Loucy (cell line): ENCODE data around the gene APOL2.
A peak's percentile ranks its signal among the peaks of the same experiment; 100 is the strongest.

Experiments used
- H2AFZ ChIP-seq: fragments of 200-600 bp; sonication (generic); 2 replicates; pipeline ENCODE4 v1.6.0; 2016; ENCODE audit warnings: antibody characterized with exemption, mild to moderate bottlenecking, low read length, moderate library complexity
- H3F3A ChIP-seq: fragments of 200-600 bp; 2 replicates; pipeline ENCODE4 v1.6.0; 2016; ENCODE audit warnings: antibody characterized with exemption, low read depth, mild to moderate bottlenecking
- H3K27me3 ChIP-seq: fragments of 200-600 bp; sonication (generic); 2 replicates; pipeline ENCODE4 v1.6.1; 2014; ENCODE audit warnings: low read length, mild to moderate bottlenecking; ENCODE audit not compliant: insufficient read depth, poor library complexity, severe bottlenecking
- H3K36me3 ChIP-seq: fragments of 200-600 bp; sonication (generic); 2 replicates; pipeline ENCODE4 v1.6.1; 2016; ENCODE audit warnings: low read length; ENCODE audit not compliant: insufficient read depth
- H3K4me1 ChIP-seq: fragments of 200-600 bp; sonication (generic); 2 replicates; pipeline ENCODE4 v1.5.1; 2014; ENCODE audit warnings: low read length, mild to moderate bottlenecking; ENCODE audit not compliant: insufficient read depth, poor library complexity, severe bottlenecking
- H3K4me2 ChIP-seq: fragments of 200-600 bp; sonication (generic); 2 replicates; pipeline ENCODE4 v1.6.0; 2014; ENCODE audit warnings: antibody characterized with exemption, low read length, low read depth, mild to moderate bottlenecking; ENCODE audit not compliant: poor library complexity, severe bottlenecking
- H3K4me3 ChIP-seq: fragments of 200-600 bp; sonication (generic); 2 replicates; pipeline ENCODE4 v1.5.1; 2014; ENCODE audit warnings: low read length, mild to moderate bottlenecking, mixed read lengths; ENCODE audit not compliant: poor library complexity, severe bottlenecking
- H3K79me2 ChIP-seq: fragments of 200-600 bp; sonication (generic); 2 replicates; pipeline ENCODE4 v1.6.1; 2014; ENCODE audit warnings: low read length; ENCODE audit not compliant: insufficient read depth
- H3K9ac ChIP-seq: fragments of 200-600 bp; sonication (generic); 2 replicates; pipeline ENCODE4 v1.6.0; 2014; ENCODE audit warnings: mild to moderate bottlenecking, low read depth, low read length, moderate library complexity; ENCODE audit not compliant: poor library complexity, severe bottlenecking
- H3K9me2 ChIP-seq: fragments of 200-600 bp; sonication (generic); replicated peaks from 2 replicates; pipeline ENCODE4 v1.6.1; 2016; ENCODE audit warnings: low read depth, low read length, mixed read lengths
- H3K9me3 ChIP-seq: fragments of 200-600 bp; sonication (generic); 2 replicates; pipeline ENCODE4 v1.6.1; 2014; ENCODE audit warnings: mild to moderate bottlenecking, antibody characterized with exemption, low read length, low read depth; ENCODE audit not compliant: insufficient read depth
- H4K20me1 ChIP-seq: fragments of 200-600 bp; sonication (generic); 2 replicates; pipeline ENCODE4 v1.6.0; 2014; ENCODE audit warnings: antibody characterized with exemption, low read length, mild to moderate bottlenecking; ENCODE audit not compliant: insufficient read depth, poor library complexity, severe bottlenecking
- EZH2phosphoT487 ChIP-seq: fragments of 200-600 bp; IDR thresholded peaks from 2 replicates; pipeline ENCODE4 v1.6.1; 2018; ENCODE audit warnings: antibody characterized with exemption, mild to moderate bottlenecking, moderate library complexity, borderline replicate concordance
- TF ChIP-seq, protein P1 (sequence below): fragments of 200-600 bp; sonication (generic); conservative IDR thresholded peaks from 2 replicates; pipeline ENCODE4 v1.5.1; 2014; ENCODE audit warnings: mild to moderate bottlenecking, antibody characterized with exemption, low read length

Gene APOL2

DNA sequence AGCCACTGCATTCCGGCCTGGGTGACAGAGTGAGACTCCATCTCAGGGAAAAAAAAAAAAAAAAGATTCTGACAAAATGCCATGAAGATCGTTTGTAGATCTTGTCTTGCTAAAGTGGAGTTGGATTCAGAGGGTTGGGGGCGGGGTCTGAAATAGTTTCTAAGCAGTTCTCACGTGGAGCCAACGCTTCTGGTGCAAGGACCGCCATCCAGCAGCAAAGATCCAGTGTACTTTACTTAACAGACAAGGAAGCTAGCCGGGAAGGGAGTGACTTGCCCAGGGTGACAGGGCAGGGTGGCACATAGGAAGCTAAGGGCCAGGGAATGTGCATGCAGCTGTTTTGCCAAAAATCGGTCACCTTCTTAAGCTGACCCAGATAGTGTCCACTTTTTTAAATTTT lies 41.1 kb upstream of the APOL2 start:
- Histone ChIP-seq H3K79me2 (no peaks in the 10 kb centered on the region), H3F3A (peaks cover 4% of the 10 kb centered on the region; the same call in 1 of the 2 replicates), H3K27me3 (no peaks in the 10 kb centered on the region), H3K4me3 (no peak overlapping the region), H3K9me2 (no peaks in the 10 kb centered on the region), H2AFZ (no peak overlapping the region), H4K20me1 (peaks cover 2% of the 10 kb centered on the region), H3K9ac (no peak overlapping the region), H3K36me3 (peaks cover 45% of the 10 kb centered on the region), H3K9me3 (no peaks in the 10 kb centered on the region), H3K4me2 (no peak overlapping the region), H3K4me1 (no peaks in the 10 kb centered on the region)
- TF ChIP-seq, protein P1, sequence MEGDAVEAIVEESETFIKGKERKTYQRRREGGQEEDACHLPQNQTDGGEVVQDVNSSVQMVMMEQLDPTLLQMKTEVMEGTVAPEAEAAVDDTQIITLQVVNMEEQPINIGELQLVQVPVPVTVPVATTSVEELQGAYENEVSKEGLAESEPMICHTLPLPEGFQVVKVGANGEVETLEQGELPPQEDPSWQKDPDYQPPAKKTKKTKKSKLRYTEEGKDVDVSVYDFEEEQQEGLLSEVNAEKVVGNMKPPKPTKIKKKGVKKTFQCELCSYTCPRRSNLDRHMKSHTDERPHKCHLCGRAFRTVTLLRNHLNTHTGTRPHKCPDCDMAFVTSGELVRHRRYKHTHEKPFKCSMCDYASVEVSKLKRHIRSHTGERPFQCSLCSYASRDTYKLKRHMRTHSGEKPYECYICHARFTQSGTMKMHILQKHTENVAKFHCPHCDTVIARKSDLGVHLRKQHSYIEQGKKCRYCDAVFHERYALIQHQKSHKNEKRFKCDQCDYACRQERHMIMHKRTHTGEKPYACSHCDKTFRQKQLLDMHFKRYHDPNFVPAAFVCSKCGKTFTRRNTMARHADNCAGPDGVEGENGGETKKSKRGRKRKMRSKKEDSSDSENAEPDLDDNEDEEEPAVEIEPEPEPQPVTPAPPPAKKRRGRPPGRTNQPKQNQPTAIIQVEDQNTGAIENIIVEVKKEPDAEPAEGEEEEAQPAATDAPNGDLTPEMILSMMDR, result no peak
- no peak for TF ChIP-seq EZH2phosphoT487

DNA sequence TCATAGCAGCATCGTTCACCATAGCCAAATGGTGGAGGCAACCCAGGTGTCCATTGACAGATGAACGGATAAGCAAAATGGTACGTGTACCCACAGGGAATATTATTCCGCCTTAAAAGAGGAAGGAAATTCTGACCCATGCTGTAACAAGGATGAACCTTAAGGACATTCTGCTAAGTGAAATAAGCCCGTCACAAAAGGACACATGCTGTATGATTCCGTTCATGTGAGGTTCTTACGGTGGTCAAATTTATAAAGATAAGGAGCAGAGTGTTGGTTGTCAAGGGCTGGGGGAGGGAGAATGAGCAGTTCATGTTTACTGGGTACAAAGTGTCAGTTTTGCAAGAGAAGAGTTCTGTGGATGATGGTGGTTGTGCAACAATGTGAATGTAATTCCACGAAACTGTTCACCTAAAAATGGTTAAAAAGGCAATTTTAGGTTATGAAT lies 39.9 kb upstream of the APOL2 start:
- Histone ChIP-seq H3F3A (peaks cover 4% of the 10 kb centered on the region; the same call in 1 of the 2 replicates), H3K36me3 (peaks cover 33% of the 10 kb centered on the region), H2AFZ (no peak overlapping the region), H3K4me1 (no peaks in the 10 kb centered on the region), H3K4me2 (no peak overlapping the region), H3K9me2 (no peaks in the 10 kb centered on the region), H3K27me3 (no peaks in the 10 kb centered on the region), H3K9me3 (no peaks in the 10 kb centered on the region), H4K20me1 (peaks cover 2% of the 10 kb centered on the region), H3K79me2 (no peaks in the 10 kb centered on the region), H3K9ac (no peak overlapping the region), H3K4me3 (no peak overlapping the region)
- TF ChIP-seq EZH2phosphoT487, result no peak
- TF ChIP-seq, protein P1, result no peak

DNA sequence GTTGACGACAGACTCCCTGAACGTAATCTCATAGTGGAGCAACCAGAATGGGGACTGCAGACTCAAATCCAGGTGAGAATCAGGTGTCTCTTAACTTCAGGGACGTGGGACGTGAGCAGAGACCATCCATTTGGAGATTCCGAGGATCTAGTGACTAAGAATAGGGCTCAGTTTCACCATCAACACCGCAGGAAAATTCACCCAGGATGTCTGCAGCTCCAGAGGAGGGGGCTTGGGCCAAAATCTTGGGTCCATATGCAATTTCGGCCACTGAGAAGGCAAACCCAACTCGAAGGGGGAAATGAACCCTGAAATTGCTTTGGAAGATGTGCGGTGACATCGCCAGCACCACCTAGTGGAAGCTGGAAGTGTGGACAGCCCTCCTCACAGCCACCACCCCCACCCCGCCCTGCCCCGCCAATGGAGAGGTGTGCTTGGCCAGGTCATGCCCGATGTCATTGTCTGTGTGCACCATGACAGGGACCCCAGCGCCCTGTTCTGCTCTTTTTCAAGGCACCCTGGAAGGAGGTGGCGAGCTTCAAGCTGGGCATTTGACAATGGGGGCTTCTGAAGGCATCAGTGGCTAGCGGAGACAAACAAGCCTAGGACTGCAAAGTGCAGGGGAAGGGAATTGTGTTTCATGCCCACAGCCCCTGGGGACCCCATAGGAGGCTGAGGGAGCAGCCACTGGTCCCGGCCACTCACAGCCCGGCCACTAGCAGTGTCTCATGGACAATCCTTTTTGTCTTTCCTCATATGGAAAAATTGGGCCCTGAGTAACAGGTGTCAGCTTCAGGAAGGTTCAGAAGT lies 38.4 kb upstream of the APOL2 start:
- Histone ChIP-seq H3K27me3 (no peaks in the 10 kb centered on the region), H3K9ac (no peak overlapping the region), H3K79me2 (no peaks in the 10 kb centered on the region), H4K20me1 (peaks cover 2% of the 10 kb centered on the region), H3K9me2 (no peaks in the 10 kb centered on the region), H3K4me3 (no peak overlapping the region), H3F3A (peaks cover 4% of the 10 kb centered on the region; the same call in 1 of the 2 replicates), H3K4me2 (no peak overlapping the region), H3K36me3 (peaks cover 18% of the 10 kb centered on the region), H2AFZ (no peak overlapping the region), H3K4me1 (no peaks in the 10 kb centered on the region), H3K9me3 (no peaks in the 10 kb centered on the region)
- TF ChIP-seq, protein P1, result peak; percentile 73
- no peak for TF ChIP-seq EZH2phosphoT487
